ENCODE results near the gene SNU13. TPM values are rescaled to one million over a fixed set of nuclear protein-coding genes. Genes with fewer than 3 reads are reported as not detected.

SNU13 gene
- total RNA-seq, 1 experiment from 2014 or later: 283 TPM

DNA sequence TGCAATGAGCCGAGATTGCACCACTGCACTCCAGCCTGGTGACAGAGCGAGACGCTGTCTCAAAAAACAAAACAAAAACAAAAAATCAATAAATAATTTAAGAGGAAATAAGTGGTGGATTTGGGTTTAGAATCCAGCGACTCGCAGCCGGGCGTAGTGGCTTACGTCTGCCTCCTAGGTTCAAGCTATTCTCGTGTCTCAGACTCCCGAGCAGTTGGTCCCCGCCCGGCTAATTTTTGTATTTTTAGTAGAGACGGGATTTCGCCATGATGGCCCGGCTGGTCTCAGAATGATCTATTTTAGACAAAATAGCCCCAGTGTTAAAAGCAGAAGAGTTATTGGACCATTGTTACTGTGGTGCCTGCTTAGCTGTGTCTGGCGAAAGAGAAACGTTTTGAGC lies 29.8 kb downstream of the SNU13 start:
- Histone ChIP-seq H4K20me1 (ENCODE audit: insufficient read depth) (peaks cover 8% of the 10 kb centered on the region; the same call in 1 of the 2 replicates), H3K4me3 (replicated peaks in 1 of 2; ENCODE audit: low read depth in 1 of 2, low read length in 2 of 2) (no peak overlapping the region), H3K36me3 (ENCODE audit: control insufficient read depth in 1 of 2, insufficient read depth in 2 of 2, low read length in 2 of 2) (peaks cover 59 to 81% of the 10 kb centered on the region in 2 experiments), H3K79me2 (ENCODE audit: insufficient read depth, low read length) (peaks cover 45% of the 10 kb centered on the region), H3K4me2 (ENCODE audit: low read length) (no peak overlapping the region), H3K27me3 (ENCODE audit: insufficient read depth, low read length) (no peaks in the 10 kb centered on the region), H3K27ac (ENCODE audit: low read depth, low read length) (no peak overlapping the region), H3K4me1 (ENCODE audit: control insufficient read depth in 1 of 2, insufficient read depth in 2 of 2, low read length in 2 of 2) (no peaks in the 10 kb centered on the region), H2AFZ (ENCODE audit: low read depth, low read length, poor library complexity, severe bottlenecking) (no peak overlapping the region), H3K9me3 (ENCODE audit: control insufficient read depth in 1 of 2, insufficient read depth in 1 of 2, low read depth in 1 of 2, low read length in 2 of 2) (no peaks in the 10 kb centered on the region), H3K9ac (ENCODE audit: low read length) (no peak overlapping the region), H3K9me2 (ENCODE audit: insufficient read depth) (no peaks in the 10 kb centered on the region)
- ChIA-PET RAD21 (ENCODE audit: low non-redundant PET in 1 of 2, low total read pairs in 2 of 2, uncharacterized antibody in 2 of 2, unreplicated experiment in 2 of 2) (no interaction called here), POLR2A (no interaction called here), CTCF (no interaction called here)
- intact Hi-C loops (cut with micrococcal nuclease): no loop called here
- ATAC-seq (no peak), DNase-seq (ENCODE audit: low read depth, low spot score) (no peak)
- BruUV-seq (replicated peaks): no TSS peak
- no peak for TF ChIP-seq POLR2A (IDR thresholded peaks at IDR 0.05; ENCODE audit: borderline replicate concordance, extremely low read depth, insufficient read depth, insufficient read length)
- TF ChIP-seq, protein P1, sequence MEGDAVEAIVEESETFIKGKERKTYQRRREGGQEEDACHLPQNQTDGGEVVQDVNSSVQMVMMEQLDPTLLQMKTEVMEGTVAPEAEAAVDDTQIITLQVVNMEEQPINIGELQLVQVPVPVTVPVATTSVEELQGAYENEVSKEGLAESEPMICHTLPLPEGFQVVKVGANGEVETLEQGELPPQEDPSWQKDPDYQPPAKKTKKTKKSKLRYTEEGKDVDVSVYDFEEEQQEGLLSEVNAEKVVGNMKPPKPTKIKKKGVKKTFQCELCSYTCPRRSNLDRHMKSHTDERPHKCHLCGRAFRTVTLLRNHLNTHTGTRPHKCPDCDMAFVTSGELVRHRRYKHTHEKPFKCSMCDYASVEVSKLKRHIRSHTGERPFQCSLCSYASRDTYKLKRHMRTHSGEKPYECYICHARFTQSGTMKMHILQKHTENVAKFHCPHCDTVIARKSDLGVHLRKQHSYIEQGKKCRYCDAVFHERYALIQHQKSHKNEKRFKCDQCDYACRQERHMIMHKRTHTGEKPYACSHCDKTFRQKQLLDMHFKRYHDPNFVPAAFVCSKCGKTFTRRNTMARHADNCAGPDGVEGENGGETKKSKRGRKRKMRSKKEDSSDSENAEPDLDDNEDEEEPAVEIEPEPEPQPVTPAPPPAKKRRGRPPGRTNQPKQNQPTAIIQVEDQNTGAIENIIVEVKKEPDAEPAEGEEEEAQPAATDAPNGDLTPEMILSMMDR (IDR thresholded peaks at IDR 0.05 in 2 of 3, conservative IDR thresholded peaks at IDR 0.05 in 1 of 3; ENCODE audit: borderline replicate concordance in 1 of 3, insufficient read depth in 1 of 3, low read depth in 2 of 3, low read length in 2 of 3): no peak
- no peak for TF ChIP-seq SP1 (IDR thresholded peaks at IDR 0.05; ENCODE audit: low read depth)
- TF ChIP-seq, protein P2, sequence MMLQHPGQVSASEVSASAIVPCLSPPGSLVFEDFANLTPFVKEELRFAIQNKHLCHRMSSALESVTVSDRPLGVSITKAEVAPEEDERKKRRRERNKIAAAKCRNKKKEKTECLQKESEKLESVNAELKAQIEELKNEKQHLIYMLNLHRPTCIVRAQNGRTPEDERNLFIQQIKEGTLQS (IDR thresholded peaks at IDR 0.05): no peak
- TF ChIP-seq EZH2phosphoT487 (IDR thresholded peaks at IDR 0.05; ENCODE audit: borderline replicate concordance): no peak
- TF ChIP-seq FOSL1 (IDR thresholded peaks at IDR 0.05; ENCODE audit: low read depth): no peak
- no peak for TF ChIP-seq ZNF274 (IDR thresholded peaks at IDR 0.05; ENCODE audit: low read depth, low read length)

GRCh38 chr22:41657709-41658108 lies 31.0 kb downstream of the SNU13 start:
- no peak overlapping the region for H2AFZ ChIP-seq (ENCODE audit: low read depth, low read length, poor library complexity, severe bottlenecking)
- peaks cover 57% of the 10 kb centered on the region for H3K79me2 ChIP-seq (ENCODE audit: insufficient read depth, low read length)
- peaks cover 70 to 83% of the 10 kb centered on the region in 2 experiments for H3K36me3 ChIP-seq (ENCODE audit: control insufficient read depth in 1 of 2, insufficient read depth in 2 of 2, low read length in 2 of 2)
- peaks cover 8% of the 10 kb centered on the region for H4K20me1 ChIP-seq (ENCODE audit: insufficient read depth)
- no peaks in the 10 kb centered on the region for H3K9me2 ChIP-seq (ENCODE audit: insufficient read depth)
- H3K4me2 ChIP-seq (ENCODE audit: low read length): no peak overlapping the region
- no peaks in the 10 kb centered on the region for H3K9me3 ChIP-seq (ENCODE audit: control insufficient read depth in 1 of 2, insufficient read depth in 1 of 2, low read depth in 1 of 2, low read length in 2 of 2)
- ATAC-seq (no peak), DNase-seq (ENCODE audit: low read depth, low spot score) (no peak)
- ChIA-PET RAD21 (ENCODE audit: low non-redundant PET in 1 of 2, low total read pairs in 2 of 2, uncharacterized antibody in 2 of 2, unreplicated experiment in 2 of 2) (no interaction called here), CTCF (interaction anchor here (1.9 kb wide), 1 partner anchor 9 kb away, joined by 8 read pairs; no protein-coding TSS in a partner anchor), POLR2A (no interaction called here)
- H3K4me3 ChIP-seq (replicated peaks in 1 of 2; ENCODE audit: low read depth in 1 of 2, low read length in 2 of 2): no peak overlapping the region
- H3K27me3 ChIP-seq (ENCODE audit: insufficient read depth, low read length): no peaks in the 10 kb centered on the region
- intact Hi-C loops (cut with micrococcal nuclease): no loop called here
- H3K9ac ChIP-seq (ENCODE audit: low read length): no peak overlapping the region
- no peak overlapping the region for H3K27ac ChIP-seq (ENCODE audit: low read depth, low read length)
- BruUV-seq (replicated peaks): no TSS peak
- no peaks in the 10 kb centered on the region for H3K4me1 ChIP-seq (ENCODE audit: control insufficient read depth in 1 of 2, insufficient read depth in 2 of 2, low read length in 2 of 2)
- TF ChIP-seq SP1 (IDR thresholded peaks at IDR 0.05; ENCODE audit: low read depth) (no peak), FOSL1 (IDR thresholded peaks at IDR 0.05; ENCODE audit: low read depth) (no peak), RAD21 (IDR thresholded peaks at IDR 0.05; ENCODE audit: low read depth) (no peak), ELF1 (IDR thresholded peaks at IDR 0.05; ENCODE audit: borderline replicate concordance, low read depth) (no peak), EGR1 (IDR thresholded peaks at IDR 0.05; ENCODE audit: low read depth) (no peak), POLR2A (IDR thresholded peaks at IDR 0.05; ENCODE audit: borderline replicate concordance, extremely low read depth, insufficient read depth, insufficient read length) (no peak), JUND (IDR thresholded peaks at IDR 0.05) (no peak)
- TF ChIP-seq, protein P2 (IDR thresholded peaks at IDR 0.05): no peak
- TF ChIP-seq, protein P3, sequence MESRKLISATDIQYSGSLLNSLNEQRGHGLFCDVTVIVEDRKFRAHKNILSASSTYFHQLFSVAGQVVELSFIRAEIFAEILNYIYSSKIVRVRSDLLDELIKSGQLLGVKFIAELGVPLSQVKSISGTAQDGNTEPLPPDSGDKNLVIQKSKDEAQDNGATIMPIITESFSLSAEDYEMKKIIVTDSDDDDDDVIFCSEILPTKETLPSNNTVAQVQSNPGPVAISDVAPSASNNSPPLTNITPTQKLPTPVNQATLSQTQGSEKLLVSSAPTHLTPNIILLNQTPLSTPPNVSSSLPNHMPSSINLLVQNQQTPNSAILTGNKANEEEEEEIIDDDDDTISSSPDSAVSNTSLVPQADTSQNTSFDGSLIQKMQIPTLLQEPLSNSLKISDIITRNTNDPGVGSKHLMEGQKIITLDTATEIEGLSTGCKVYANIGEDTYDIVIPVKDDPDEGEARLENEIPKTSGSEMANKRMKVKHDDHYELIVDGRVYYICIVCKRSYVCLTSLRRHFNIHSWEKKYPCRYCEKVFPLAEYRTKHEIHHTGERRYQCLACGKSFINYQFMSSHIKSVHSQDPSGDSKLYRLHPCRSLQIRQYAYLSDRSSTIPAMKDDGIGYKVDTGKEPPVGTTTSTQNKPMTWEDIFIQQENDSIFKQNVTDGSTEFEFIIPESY (IDR thresholded peaks at IDR 0.05; ENCODE audit: extremely low read depth, insufficient replicate concordance, low read length): no peak
